ENCODE measurements around the gene SLBP. TPM values are rescaled to one million over a fixed set of nuclear protein-coding genes. Genes with fewer than 3 reads are reported as not detected.

The SLBP gene
- total and polyA plus RNA-seq, 2 of the 8 experiments (the other 6 are each of a cell fraction or from before 2014, with no cell fraction given) = 44.1 to 49.0 TPM

GRCh38 chr4:1721003-1721665 is 9.0 kb upstream of the SLBP start, which contains the start of the genes TACC3 and TMEM129 (continued):
- peak; percentile 85; the same call in 1 of the 2 replicates for TF ChIP-seq GABPA (IDR thresholded peaks at IDR 0.05; ENCODE audit: borderline replicate concordance, insufficient read depth, low read length)
- no peak for TF ChIP-seq BACH1 (IDR thresholded peaks at IDR 0.05; ENCODE audit: low read length)
- TF ChIP-seq TBP (IDR thresholded peaks at IDR 0.05; ENCODE audit: low read depth, low read length) = peak; percentile 30; the same call in 1 of the 2 replicates
- TF ChIP-seq EZH2 (IDR thresholded peaks at IDR 0.05; ENCODE audit: low read depth, low read length, severe bottlenecking) = no peak
- TF ChIP-seq KDM5A (IDR thresholded peaks at IDR 0.05; ENCODE audit: low read length) = no peak
- peak; percentile 62; the same call in 1 of the 2 replicates for TF ChIP-seq TCF12 (IDR thresholded peaks at IDR 0.05; ENCODE audit: low read depth, low read length)
- TF ChIP-seq ATF3 (IDR thresholded peaks at IDR 0.05; ENCODE audit: insufficient read depth, low read depth, low read length) = no peak
- TF ChIP-seq TAF1 (IDR thresholded peaks at IDR 0.05; ENCODE audit: low read depth, low read length) = peak; percentile 68
- TF ChIP-seq, protein P1, sequence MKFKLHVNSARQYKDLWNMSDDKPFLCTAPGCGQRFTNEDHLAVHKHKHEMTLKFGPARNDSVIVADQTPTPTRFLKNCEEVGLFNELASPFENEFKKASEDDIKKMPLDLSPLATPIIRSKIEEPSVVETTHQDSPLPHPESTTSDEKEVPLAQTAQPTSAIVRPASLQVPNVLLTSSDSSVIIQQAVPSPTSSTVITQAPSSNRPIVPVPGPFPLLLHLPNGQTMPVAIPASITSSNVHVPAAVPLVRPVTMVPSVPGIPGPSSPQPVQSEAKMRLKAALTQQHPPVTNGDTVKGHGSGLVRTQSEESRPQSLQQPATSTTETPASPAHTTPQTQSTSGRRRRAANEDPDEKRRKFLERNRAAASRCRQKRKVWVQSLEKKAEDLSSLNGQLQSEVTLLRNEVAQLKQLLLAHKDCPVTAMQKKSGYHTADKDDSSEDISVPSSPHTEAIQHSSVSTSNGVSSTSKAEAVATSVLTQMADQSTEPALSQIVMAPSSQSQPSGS (IDR thresholded peaks at IDR 0.05; ENCODE audit: low read length) = no peak

Data from H1 (cell line).